Activated effector memory CD4-positive, alpha-beta T cell treated with anti-CD3 and anti-CD28 coated beads, Interleukin-2, amount 50 U/mL, for 16 hours (primary cell): ENCODE data around the gene GALNT2.

Experiments
- DNase-seq: peaks from one replicate; pipeline ENCODE4 v3.0.0-alpha.2; 2020

GALNT2 gene

DNA sequence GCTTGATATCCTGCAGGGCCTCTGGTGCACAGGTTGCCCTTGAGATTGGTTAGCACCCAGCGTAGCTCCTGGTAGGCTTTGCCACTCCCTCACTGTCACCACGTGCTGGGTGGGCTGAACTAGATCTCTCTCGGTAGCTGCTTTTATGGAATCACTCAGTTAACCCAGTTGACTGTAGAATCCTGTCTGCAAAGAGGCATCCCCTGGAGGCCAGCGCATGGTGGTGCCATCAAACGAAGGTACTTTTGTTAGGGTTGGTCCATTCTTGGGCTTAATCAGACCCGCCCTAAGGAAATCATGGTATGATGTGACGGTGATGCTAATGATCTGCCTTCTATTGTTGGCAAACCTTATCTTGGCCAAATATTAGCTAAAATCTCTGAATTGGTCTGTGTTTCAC is 153.4 kb downstream of the GALNT2 start:
- DNase-seq = no peak

- no peak for DNase-seq
These were observed 153.9 kb downstream of the GALNT2 start for GRCh38 chr1:230220907-230221306.

DNA sequence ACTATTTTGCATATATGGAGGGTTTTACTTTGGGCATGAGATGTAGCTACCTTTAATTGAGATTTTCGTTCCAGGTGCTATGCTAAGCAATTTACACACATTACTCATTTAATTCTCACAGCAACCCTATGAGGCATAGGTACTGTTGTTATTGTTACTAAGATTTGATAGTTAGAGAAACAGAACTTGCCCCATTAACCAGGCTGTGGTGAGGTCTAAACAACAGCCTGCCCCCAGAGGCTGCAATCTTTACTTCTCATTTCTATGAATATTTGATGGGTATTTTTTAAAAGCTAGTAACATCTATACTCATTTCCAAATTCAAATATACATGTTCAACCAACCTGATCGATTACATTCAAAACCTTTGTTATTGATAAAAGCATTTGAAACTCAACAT is 155.6 kb downstream of the GALNT2 start:
- DNase-seq = no peak

- DNase-seq = no peak
These were observed 157.3 kb downstream of the GALNT2 start for GRCh38 chr1:230224101-230224960.

DNA sequence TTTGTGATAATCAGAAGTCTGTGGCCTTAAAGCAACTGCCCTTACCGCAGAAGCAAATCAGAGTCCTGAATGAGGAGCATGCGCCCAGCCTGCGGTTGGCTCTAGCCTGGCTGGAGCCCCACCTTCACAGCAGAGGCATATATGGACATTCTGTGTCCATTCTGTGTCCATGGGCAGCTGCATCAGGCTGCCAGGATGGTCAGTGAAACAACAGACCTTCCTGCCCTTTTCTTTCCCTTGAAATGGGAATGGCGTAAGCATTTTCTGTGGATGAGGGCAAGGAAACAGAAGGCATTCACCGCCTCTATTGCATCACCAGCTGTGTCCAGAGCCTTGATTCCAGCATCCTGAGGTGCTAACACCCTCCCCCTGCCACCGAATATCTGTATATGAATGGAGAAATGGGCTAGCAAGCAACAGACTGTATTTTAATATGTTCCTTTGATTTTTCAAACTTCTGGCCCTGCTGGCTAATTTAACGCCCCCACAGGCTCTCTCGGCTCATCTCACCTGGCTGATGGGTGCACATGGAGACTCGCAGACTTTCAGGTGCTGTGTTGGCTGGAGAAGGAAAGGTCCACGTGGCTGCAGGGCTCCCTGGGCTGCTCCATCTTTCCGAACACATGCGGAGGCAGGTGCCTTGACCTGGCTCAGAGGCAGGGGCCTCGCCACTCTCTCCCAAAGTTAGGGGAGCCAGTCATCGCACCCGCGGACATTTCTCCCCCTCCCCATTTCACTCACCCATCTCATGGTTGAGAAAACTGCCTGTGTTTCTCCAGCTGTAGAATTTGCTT is 159.2 kb downstream of the GALNT2 start:
- no peak for DNase-seq

GRCh38 chr1:230226814-230227213 is 159.8 kb downstream of the GALNT2 start:
- no peak for DNase-seq

GRCh38 chr1:230228236-230228897 is 161.3 kb downstream of the GALNT2 start:
- DNase-seq = no peak

- no peak for DNase-seq
These were observed 163.2 kb downstream of the GALNT2 start for GRCh38 chr1:230230273-230230672.

GRCh38 chr1:230230948-230231773 is 164.1 kb downstream of the GALNT2 start:
- DNase-seq = no peak

- DNase-seq = no peak
These were observed 164.7 kb downstream of the GALNT2 start for GRCh38 chr1:230231774-230232145.

- DNase-seq = no peak
These were observed 165.3 kb downstream of the GALNT2 start for GRCh38 chr1:230232371-230232771.

DNA sequence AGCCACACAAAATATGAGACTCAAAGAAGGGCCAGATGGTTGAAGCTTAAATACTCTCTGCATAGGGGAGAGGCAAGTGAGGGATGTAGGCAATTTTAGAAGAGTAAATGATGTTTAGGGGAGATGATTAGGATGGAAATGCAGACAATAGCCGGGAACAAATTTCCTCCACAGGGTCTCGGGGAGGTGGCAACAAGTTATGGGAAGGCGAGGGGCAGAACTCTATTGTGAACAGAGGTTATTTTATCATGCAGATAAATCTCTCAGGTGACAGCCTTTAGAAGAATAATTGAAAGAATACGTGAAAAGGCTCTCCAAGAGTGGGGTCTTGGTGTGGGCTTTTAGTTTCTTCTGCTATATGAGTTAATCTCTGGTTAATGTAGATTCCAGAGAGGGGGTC is 166.7 kb downstream of the GALNT2 start:
- DNase-seq = no peak

DNA sequence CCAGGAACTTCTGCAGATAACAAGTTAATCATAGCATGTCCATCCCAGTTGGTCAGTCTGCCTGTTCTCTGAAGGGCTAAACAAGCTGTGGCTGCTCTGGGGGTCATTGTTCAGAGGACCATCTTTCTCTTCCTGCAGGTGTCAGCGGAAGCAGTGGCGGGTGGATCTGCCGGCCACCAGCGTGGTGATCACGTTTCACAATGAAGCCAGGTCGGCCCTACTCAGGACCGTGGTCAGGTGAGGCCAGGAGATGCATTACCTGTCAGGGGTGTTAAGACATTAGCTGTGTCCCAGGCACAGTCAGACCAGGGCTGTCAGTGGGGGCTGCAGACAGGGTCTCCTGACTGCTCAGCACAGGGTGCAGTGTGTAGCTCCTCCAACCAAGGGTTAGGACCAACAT is 168.8 kb downstream of the GALNT2 start:
- no peak for DNase-seq

DNA sequence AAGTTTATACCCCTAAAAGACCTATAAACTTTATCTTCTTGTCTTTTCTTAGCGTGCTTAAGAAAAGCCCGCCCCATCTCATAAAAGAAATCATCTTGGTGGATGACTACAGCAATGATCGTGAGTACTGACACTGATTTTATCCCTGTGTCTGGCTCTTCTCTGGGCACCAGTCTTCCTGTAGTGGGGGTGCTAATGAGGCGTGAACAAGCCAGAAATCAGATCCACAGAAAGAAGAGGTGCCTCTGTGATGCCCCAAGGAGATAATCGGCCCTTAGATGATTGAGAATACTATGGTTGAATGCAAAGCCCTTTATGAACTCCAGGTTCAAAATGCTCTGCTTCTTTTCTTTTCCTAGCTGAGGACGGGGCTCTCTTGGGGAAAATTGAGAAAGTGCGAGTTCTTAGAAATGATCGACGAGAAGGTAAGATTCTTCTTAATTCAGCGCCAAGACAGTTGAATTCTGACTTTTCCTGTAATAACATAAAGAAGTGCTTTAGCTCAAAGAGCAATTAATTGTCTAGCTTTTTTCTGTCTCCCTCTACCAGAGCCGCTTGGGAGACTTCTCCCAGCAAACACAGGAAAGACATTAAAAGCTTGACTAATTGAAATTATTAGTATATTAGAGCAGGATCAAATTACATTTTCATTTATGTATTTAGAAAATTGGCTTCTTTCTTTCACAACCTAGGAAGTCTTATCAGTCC is 169.4 kb downstream of the GALNT2 start:
- no peak for DNase-seq

- no peak for DNase-seq
These were observed 170.0 kb downstream of the GALNT2 start for GRCh38 chr1:230237009-230237370.

DNA sequence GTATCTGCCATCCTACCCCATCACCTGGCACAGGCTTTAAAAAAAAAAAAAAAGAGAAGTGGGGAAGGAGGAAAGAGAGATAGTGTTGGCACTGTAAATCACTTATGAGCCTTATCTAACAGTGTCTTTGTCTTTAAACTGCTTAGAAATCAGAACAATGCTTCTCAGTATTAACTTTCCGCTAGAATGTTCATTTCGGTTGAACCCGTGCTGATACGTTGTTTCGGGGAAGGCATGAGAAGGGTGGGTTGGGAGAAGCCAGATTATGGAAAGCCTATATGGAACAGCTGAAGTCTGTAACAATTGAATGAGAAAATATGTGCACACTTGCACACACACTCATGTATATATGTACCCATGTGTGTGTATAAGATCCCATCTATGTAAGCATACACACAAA is 170.8 kb downstream of the GALNT2 start:
- DNase-seq = no peak

GRCh38 chr1:230240446-230241086 is 173.5 kb downstream of the GALNT2 start:
- DNase-seq = no peak

GRCh38 chr1:230242326-230242725 is 175.3 kb downstream of the GALNT2 start:
- no peak for DNase-seq

- DNase-seq = no peak
These were observed 176.1 kb downstream of the GALNT2 start for GRCh38 chr1:230243146-230243545.

GRCh38 chr1:230243583-230244353 is 176.7 kb downstream of the GALNT2 start:
- DNase-seq = no peak

DNA sequence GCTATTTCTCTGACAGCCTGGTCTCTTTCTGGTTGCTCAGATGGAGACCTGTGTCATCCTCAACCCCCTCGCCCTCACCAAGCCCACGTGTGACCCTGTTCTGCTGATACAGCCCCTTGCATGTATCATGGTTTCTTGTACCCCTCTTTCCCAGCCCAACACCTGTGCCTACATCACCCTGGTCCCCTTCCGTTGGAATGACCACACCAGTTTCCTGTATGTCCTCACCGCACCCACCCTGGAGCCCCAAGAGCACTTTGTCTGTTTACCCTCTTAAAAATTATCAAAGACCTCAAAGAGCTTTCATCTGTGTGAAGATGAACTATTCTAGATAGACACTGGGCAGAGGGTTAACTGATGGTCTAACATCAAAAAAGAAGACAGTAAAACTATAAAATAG is 179.5 kb downstream of the GALNT2 start:
- no peak for DNase-seq
